Measurements from ENCODE around the gene HEATR5A.

GRCh38 chr14:31320922-31321766 lies 99.2 kb downstream of the HEATR5A start:
- TF ChIP-seq CTCF (conservative IDR thresholded peaks at IDR 0.05 in 1 of 2, IDR thresholded peaks at IDR 0.05 in 1 of 2; ENCODE audit: low read depth in 1 of 2, low read length in 2 of 2) (no peak), EZH2 (IDR thresholded peaks at IDR 0.05; ENCODE audit: low read length, missing control alignments) (no peak)

Measured in fibroblast of lung (primary cell).